GM18499 (cell line): Measurements from ENCODE around the gene KCTD7.
A peak's percentile ranks its signal among the peaks of the same experiment; 100 is the strongest.
"Not testable (repeated sequence)": the region's sequence is repeated elsewhere in the genome, so short reads cannot be mapped to it uniquely, and the experiment has no call there.

Source experiments
- ATAC-seq: cut with Tn5 transposase; IDR thresholded peaks from one replicate; pipeline ENCODE4 v1.9.1; 2021; ENCODE audit warnings: moderate number of reproducible peaks; ENCODE audit not compliant: insufficient read depth, unreplicated experiment

The KCTD7 gene

GRCh38 chr7:66643395-66643794, 14.7 kb downstream of the KCTD7 start:
- no peak for ATAC-seq

- not testable (repeated sequence) for ATAC-seq
Measured at GRCh38 chr7:66651026-66651425, 22.3 kb downstream of the KCTD7 start.

DNA sequence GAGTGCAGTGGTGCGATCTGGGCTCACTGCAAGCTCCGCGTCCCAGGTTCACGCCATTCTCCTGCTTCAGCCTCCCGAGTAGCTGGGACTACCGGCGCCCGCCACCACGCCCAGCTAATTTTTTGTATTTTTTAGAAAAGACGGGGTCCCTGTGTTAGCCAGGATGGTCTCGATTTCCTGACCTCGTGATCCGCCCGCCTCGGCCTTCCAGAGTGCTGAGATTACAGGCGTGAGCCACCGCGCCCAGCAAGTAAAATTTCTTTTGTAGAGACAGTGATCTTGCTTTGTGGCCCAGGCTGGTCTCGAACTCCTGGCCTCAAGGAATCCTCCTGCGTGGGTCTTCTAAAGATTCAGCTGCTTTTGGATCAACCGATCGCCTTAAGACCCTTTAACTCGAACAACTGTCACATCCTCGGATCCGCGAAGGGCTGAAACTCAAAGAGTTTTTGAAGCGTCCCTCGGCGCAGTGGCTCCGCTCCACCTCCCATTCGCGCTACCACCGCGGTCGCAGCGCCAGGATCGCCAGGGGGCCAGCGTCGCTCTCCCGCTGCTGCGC, 25.1 kb downstream of the KCTD7 start:
- ATAC-seq, result not testable (repeated sequence)

GRCh38 chr7:66654275-66655112, 25.8 kb downstream of the KCTD7 start:
- ATAC-seq, result peak; percentile 74

GRCh38 chr7:66655113-66655806, 26.6 kb downstream of the KCTD7 start:
- ATAC-seq, result not testable (repeated sequence)

DNA sequence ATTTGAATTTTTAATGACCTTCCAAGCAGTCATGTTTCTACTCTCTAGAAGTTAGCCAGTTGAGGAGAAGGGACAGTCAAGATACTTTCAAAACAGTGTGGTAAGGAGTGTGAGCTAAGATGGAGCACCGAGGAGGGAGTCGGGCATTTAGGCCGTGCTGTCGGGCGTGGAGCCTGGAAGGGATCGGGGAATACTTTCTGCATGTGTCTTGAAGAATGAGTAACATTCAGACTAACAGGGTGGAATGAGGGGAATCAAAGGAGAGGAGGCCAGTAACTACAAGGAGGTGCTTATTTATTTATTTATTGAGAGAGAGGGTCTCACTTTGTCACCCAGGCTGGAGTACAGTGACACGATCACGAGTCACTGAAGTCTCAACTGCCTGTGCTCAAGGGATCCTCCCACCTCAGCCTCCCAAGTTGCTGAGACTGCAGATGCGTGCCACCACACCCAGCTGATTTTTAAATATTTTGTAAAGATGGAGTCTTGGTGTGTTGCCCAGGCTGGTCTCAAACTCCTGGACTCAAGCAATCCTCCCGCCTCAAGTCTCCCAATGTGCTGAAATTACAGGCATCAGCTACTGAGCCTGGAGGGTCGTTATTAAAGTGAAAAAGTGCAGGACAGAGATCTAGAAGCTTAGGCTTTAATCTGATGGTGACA, 27.3 kb downstream of the KCTD7 start:
- not testable (repeated sequence) for ATAC-seq

- no peak for ATAC-seq
Measured at GRCh38 chr7:66657798-66658197, 29.1 kb downstream of the KCTD7 start.

DNA sequence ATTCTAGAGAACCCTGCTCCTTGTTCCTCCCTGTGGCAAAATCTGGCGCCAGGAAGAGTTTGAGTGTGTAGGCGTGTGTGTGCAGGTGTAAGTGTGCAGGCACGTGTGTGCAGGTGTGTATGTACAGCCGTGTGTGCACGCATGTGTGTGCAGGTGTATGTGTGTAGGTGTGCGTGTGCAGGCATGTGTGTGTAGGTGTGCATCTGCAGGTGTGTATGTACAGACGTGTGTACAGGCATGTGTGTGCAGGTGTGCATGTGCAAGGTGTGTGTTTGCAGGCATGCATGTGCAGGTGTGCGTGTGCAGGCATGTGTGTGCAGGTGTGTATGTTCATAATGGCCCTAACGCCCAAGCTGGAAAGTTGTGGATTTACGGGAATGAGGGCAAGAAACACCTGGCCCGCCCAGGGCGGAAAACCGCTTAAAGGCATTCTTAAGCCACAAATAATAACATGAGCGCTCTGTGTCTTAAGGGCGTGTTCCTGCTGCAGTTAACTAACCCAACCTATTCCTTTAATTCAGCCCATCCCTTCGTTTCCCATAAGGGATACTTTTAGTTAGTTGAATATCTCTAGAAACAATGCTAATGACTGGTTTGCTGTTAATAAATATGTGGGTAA, 34.1 kb downstream of the KCTD7 start:
- ATAC-seq, result no peak

DNA sequence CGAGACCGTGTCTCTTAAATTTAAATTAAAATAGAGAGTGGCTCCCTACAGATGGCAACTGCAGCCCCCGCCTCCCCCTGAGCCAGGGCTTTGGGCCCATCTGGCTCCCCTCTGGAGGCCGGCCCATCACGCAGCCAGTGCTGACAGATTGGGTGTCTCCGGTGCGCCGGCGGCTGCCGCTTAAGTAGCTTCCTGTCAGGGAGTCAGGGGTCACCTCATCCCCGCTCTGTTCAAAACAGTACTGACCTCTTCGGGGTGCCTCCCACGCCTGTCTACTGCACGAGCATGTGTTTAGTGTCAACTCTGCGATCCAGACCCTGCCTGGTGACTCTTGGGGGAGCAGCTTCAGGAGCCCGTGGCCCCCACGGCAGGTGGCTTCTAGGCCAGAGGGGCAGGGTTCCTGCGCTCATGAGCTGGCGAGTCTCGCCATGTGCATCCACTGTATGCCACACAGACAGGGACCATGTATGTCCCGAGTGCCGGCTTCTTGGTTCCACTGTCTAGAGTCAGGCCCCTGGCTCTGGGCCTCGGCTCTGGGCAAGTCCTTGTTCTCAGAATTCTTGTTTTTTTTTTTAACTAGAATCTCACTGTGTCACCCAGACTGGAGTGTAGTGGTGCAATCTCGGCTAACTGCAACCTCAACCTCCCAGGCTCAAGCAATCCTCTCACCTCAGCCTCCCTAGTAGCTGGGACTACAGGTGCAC, 36.1 kb downstream of the KCTD7 start:
- ATAC-seq, result no peak

DNA sequence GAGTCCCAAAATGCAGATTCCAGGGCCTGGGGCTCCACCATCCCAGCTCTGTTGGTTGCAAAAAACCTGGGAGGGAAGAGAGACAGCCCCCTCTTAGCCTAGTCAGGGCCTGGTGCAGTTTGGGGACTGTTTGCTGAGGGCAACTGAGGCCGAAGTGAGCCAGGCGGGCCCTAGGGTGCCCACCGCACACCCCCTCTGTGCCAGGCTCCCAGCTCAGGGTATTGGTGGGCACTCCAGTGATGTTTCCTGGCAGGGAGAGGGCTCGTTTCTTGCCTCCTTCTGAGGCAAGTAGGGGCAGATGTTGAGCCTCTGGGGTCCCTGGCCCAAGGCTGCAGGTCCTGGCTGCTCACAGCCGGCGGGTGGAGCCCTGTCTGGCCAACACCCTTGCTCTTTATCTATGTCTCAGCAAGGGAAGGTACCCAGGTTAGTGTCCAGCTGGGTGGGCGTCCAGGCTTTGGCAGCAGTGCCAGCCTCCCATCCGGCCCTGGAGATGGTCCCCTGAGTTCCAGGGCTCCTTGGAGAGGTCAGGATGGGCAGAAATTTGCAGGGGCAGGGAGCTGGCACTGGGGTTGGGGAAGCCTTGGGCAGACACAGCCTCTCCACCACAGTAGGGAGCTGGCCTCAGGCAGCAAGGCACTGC, 37.8 kb downstream of the KCTD7 start:
- no peak for ATAC-seq

DNA sequence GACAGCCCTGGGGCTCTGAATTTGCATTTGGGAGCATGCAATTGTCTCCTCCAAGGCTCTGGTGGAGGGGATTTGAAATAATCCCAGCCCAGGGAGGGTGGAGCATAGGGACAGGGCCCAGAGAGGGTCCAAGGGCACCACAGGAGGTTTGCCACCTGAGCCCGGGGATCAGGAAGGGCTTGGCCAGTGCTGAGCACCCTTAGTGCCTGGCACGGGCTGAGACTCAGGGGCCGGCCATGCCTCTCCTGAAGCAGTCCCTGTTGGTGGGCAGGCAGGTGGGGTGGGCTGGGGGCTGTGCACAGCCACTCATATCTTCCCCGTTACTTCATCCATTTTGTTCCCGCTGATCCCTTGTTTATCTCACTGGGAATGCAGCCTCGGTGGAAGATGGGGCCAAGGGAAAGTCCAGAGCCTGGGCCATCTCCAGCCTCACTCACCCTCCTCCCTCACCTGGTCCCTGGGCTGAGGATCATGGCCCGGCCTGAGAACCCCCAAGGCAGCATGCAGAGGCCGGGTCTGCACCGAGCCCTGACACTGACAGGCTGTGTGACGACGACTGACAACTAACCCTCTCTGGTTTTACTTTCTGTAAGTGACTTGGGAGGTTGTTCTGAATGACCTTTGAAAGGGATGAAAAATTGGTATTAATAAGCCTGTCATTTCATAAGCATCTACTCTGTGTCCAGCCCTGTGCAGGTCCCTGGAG, 38.5 kb downstream of the KCTD7 start:
- no peak for ATAC-seq

GRCh38 chr7:66668112-66668511, 39.4 kb downstream of the KCTD7 start:
- ATAC-seq, result no peak

DNA sequence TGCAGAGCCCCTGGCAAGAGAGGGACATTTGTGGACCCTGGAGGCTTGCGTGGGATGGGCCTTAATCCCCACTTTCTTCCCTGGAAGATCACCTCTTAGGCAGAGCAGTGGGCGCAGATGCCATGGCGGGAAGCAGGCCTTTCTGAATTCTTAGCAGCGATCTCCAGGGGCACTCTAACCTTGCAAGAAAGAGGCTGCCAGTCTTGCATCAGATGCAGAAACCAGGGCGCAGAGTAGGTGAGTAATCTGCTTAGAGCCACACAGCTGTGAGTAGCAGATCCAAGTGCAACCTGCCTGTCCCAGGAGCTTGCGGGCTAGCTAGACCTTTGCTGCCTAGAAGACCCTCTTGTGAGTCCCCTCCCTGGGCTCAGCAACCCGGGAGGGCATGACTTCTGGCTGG, 40.0 kb downstream of the KCTD7 start:
- ATAC-seq, result no peak

DNA sequence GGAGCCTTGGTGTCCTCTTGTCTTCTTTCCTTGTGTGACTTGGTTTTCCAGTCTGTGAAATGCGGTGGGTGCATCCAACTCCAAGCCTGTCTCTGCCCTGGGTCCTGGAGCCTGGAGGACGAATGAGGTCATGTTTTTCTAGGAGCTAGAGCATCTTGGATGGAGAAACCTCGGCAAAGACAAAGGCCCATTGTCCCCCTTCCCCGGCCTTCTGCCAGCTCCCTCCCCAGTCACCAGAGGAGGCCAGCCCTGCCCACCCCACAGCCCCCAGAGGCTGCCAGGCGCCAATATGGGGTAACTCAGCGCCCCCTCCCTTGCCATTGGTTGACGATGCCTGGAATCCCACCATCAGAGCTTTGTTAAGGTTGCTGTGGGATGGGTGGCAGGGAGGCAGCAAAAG, 40.4 kb downstream of the KCTD7 start:
- ATAC-seq, result no peak

- ATAC-seq, result no peak
Measured at GRCh38 chr7:66669496-66669895, 40.8 kb downstream of the KCTD7 start.

GRCh38 chr7:66671034-66671433, 42.4 kb downstream of the KCTD7 start:
- no peak for ATAC-seq

DNA sequence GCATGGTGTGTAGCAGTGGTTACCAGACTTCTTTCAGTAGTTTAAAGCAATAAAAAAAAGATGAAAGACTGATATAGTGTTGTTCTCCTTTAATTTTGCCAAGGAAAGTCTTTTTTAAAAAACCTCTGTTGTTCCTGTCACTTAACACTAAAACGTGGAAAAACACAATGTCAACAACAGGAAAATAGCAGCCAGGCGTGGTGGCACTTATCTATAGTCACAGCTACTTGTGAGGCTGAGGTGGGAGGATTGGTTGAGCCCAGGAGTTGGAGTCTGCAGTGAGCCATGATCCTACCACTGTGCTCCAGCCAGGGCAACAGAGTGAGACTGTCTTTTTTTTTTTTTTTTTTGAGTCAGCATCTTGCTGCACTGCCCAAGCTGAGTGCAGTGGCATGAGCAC, 42.8 kb downstream of the KCTD7 start:
- not testable (repeated sequence) for ATAC-seq

- ATAC-seq, result not testable (repeated sequence)
Measured at GRCh38 chr7:66672432-66673123, 43.9 kb downstream of the KCTD7 start.
